UCSD-AML1 (cell line): ENCODE results near the gene LRRC15.

Experiments used
- DNase-seq: peaks from one replicate; lab custom pipeline; 2025; ENCODE audit not compliant: unreplicated experiment; lab: John Stamatoyannopoulos, UW

LRRC15 gene

GRCh38 chr3:194320744-194321243 is 48.7 kb downstream of the LRRC15 start:
- no peak for DNase-seq

GRCh38 chr3:194320100-194320499 is 49.4 kb downstream of the LRRC15 start:
- no peak for DNase-seq

- DNase-seq: no peak
Measured at GRCh38 chr3:194318511-194319161, 50.9 kb downstream of the LRRC15 start.

- no peak for DNase-seq
Measured at GRCh38 chr3:194316918-194317317, 52.6 kb downstream of the LRRC15 start.

- DNase-seq: no peak
Measured at GRCh38 chr3:194315965-194316361, 53.6 kb downstream of the LRRC15 start.

- DNase-seq: peak; percentile 89
Measured at GRCh38 chr3:194315088-194315964, 54.2 kb downstream of the LRRC15 start.

GRCh38 chr3:194314388-194315068 is 55.0 kb downstream of the LRRC15 start:
- no peak for DNase-seq

GRCh38 chr3:194313560-194314387 is 55.8 kb downstream of the LRRC15 start:
- DNase-seq: no peak

- DNase-seq: no peak
Measured at GRCh38 chr3:194312743-194313281, 56.7 kb downstream of the LRRC15 start.

GRCh38 chr3:194312186-194312742 is 57.3 kb downstream of the LRRC15 start:
- no peak for DNase-seq

- DNase-seq: no peak
Measured at GRCh38 chr3:194311000-194311399, 58.5 kb downstream of the LRRC15 start.

GRCh38 chr3:194310060-194310835 is 59.3 kb downstream of the LRRC15 start:
- DNase-seq: no peak

- no peak for DNase-seq
Measured at GRCh38 chr3:194308601-194309449, 60.7 kb downstream of the LRRC15 start.

- no peak for DNase-seq
Measured at GRCh38 chr3:194307849-194308248, 61.7 kb downstream of the LRRC15 start.

- DNase-seq: peak; percentile 59
Measured at GRCh38 chr3:194306771-194307640, 62.5 kb downstream of the LRRC15 start.

- DNase-seq: peak; percentile 92
Measured at GRCh38 chr3:194306109-194306686, 63.3 kb downstream of the LRRC15 start.
